Stomach (tissue), 4 donors: ENCODE data around the gene MANF.

Experiments
- EP300 ChIP-seq: sonication (generic); formaldehyde crosslinking; IDR thresholded peaks from one replicate; pipeline ENCODE4 v1.6.1; 2017; ENCODE audit warnings: antibody characterized with exemption
- POLR2A ChIP-seq, 4 donors: fragments of 450-650 bp; IDR thresholded peaks; one replicate each; pipeline ENCODE4 v1.6.1; 2016; ENCODE audit warnings: antibody characterized with exemption in 4 of 4, control low read depth in 2 of 4, mild to moderate bottlenecking in 1 of 4, moderate library complexity in 1 of 4
- POLR2AphosphoS5 ChIP-seq, 3 donors: sonication (generic); formaldehyde crosslinking; IDR thresholded peaks; one replicate each; pipeline ENCODE4 v1.6.1; 2016; ENCODE audit warnings: antibody characterized with exemption in 3 of 3
- TF ChIP-seq, protein P1 (sequence below), 7 experiments: fragments of 450-650 bp in 4 of 7; fragments of 200-600 bp in 3 of 7; sonication (generic) in 3 of 7; IDR thresholded peaks; one replicate each; pipeline ENCODE4 v1.5.1; 2016 to 2019; ENCODE audit warnings: antibody characterized with exemption in 7 of 7, control low read depth in 2 of 7, mild to moderate bottlenecking in 1 of 7

DNA sequence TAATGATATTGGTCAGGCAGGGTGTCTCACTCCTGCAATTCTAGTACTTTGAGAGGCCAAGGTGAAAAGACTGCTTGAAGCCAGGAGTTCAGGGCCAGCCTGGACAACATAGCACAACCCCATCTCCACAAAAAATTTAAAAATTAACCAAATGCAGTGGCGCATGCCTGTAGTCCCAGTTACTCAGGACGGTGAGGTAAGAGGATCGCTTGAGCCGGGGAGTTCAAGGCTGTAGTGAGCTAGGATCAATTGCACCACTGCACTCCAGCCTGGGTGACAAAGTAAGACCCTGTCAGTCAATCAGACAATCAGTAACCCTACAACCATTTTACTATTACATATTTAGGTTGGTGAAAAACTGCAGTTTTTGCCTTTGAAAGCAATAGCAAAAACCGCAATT is 49.0 kb downstream of the MANF start:
- TF ChIP-seq POLR2A (IDR thresholded peaks at IDR 0.05) (no peak), EP300 (no peak), POLR2AphosphoS5 (IDR thresholded peaks at IDR 0.05) (no peak)
- TF ChIP-seq, protein P1, sequence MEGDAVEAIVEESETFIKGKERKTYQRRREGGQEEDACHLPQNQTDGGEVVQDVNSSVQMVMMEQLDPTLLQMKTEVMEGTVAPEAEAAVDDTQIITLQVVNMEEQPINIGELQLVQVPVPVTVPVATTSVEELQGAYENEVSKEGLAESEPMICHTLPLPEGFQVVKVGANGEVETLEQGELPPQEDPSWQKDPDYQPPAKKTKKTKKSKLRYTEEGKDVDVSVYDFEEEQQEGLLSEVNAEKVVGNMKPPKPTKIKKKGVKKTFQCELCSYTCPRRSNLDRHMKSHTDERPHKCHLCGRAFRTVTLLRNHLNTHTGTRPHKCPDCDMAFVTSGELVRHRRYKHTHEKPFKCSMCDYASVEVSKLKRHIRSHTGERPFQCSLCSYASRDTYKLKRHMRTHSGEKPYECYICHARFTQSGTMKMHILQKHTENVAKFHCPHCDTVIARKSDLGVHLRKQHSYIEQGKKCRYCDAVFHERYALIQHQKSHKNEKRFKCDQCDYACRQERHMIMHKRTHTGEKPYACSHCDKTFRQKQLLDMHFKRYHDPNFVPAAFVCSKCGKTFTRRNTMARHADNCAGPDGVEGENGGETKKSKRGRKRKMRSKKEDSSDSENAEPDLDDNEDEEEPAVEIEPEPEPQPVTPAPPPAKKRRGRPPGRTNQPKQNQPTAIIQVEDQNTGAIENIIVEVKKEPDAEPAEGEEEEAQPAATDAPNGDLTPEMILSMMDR (IDR thresholded peaks at IDR 0.05) = no peak
